Measurements from ENCODE around the gene CRTC3. TPM values are rescaled to one million over a fixed set of nuclear protein-coding genes. Genes with fewer than 3 reads are reported as not detected.

Gene CRTC3
- polyA plus RNA-seq, 12 donors, result 22.6 to 58.0 (median 25.9) TPM; not detected in 1

Other genes starting within 250 kb of the CRTC3 start
- gene ZNF774, start 177.6 kb upstream of the CRTC3 start, polyA plus RNA-seq (ENCODE audit: insufficient read length in 12 of 12), result 1 to 10 TPM in 10 of 12 donors, not detected in 2; 1.9 to 4.2 (median 3.1) TPM
- gene IQGAP1, start 141.7 kb upstream of the CRTC3 start, polyA plus RNA-seq (ENCODE audit: insufficient read length in 12 of 12), result 100 to 1,000 TPM in 5 of 12 donors, 10 to 100 TPM in 7; 66.2 to 209 (median 87.6) TPM
- 1 to 10 TPM in 11 of 12 donors, not detected in 1; 2.6 to 9.0 (median 6.3) TPM for gene BLM, start 187.4 kb downstream of the CRTC3 start, polyA plus RNA-seq (ENCODE audit: insufficient read length in 12 of 12)

All from muscle of arm (tissue), 12 donors.